HFF-Myc (cell line): ENCODE data around the gene MRPL16.
"Not testable (repeated sequence)": the region's sequence is repeated elsewhere in the genome, so short reads cannot be mapped to it uniquely, and the experiment has no call there.

Experiments
- DNase-seq: peaks from one replicate; pipeline ENCODE4 v3.0.0-alpha.2; 2011; ENCODE audit warnings: low read depth; ENCODE audit errors: extremely low read depth
- H3K4me3 ChIP-seq: replicated peaks from 2 replicates; pipeline ENCODE4 v1.5.1; 2011; ENCODE audit warnings: low read depth, mild to moderate bottlenecking, control low read depth, low read length
- CTCF ChIP-seq: IDR thresholded peaks from 2 replicates; pipeline ENCODE4 v1.5.1; 2012; ENCODE audit warnings: mild to moderate bottlenecking, low read depth, low read length, control low read depth; ENCODE audit errors: missing control alignments

MRPL16 gene

GRCh38 chr11:59800390-59801025, 10.1 kb downstream of the MRPL16 start:
- no peak overlapping the region for H3K4me3 ChIP-seq
- TF ChIP-seq CTCF: no peak
- DNase-seq: no peak

GRCh38 chr11:59794417-59794816, 16.2 kb downstream of the MRPL16 start:
- no peak for TF ChIP-seq CTCF
- no peak for DNase-seq
- H3K4me3 ChIP-seq: no peak overlapping the region

GRCh38 chr11:59792507-59792906, 18.1 kb downstream of the MRPL16 start:
- H3K4me3 ChIP-seq: no peak overlapping the region
- no peak for DNase-seq
- TF ChIP-seq CTCF: no peak

GRCh38 chr11:59791639-59792038, 18.9 kb downstream of the MRPL16 start:
- H3K4me3 ChIP-seq: no peak overlapping the region
- no peak for DNase-seq
- no peak for TF ChIP-seq CTCF

- no peak for TF ChIP-seq CTCF
- DNase-seq: no peak
- H3K4me3 ChIP-seq: no peak overlapping the region
These were observed 22.8 kb downstream of the MRPL16 start for GRCh38 chr11:59787816-59788215.

- DNase-seq: no peak
- no peak overlapping the region for H3K4me3 ChIP-seq
- no peak for TF ChIP-seq CTCF
These were observed 23.4 kb downstream of the MRPL16 start for GRCh38 chr11:59787255-59787588.

GRCh38 chr11:59785818-59786217, 24.8 kb downstream of the MRPL16 start:
- no peak overlapping the region for H3K4me3 ChIP-seq
- TF ChIP-seq CTCF: no peak
- DNase-seq: no peak

- not testable (repeated sequence) for DNase-seq, H3K4me3 ChIP-seq
These were observed 26.1 kb downstream of the MRPL16 start for GRCh38 chr11:59784441-59784840.
